Smooth muscle cell (in vitro differentiated cells): ENCODE results near the gene CEP128. TPM values are rescaled to one million over a fixed set of nuclear protein-coding genes. Genes with fewer than 3 reads are reported as not detected.
A peak's percentile ranks its signal among the peaks of the same experiment; 100 is the strongest.
"Not testable (repeated sequence)": the region's sequence is repeated elsewhere in the genome, so short reads cannot be mapped to it uniquely, and the experiment has no call there.

ENCODE experiments used
- DNase-seq: peaks from one replicate; lab custom pipeline; 2025; ENCODE audit not compliant: unreplicated experiment; lab: John Stamatoyannopoulos, UW
- H2AFZ ChIP-seq: fragments of 200-600 bp; sonication (generic); 2 replicates; pipeline ENCODE4 v1.6.0; 2016; ENCODE audit warnings: antibody characterized with exemption, low read depth, mild to moderate bottlenecking
- H3F3A ChIP-seq: fragments of 200-600 bp; sonication (generic); 2 replicates; pipeline ENCODE4 v1.6.0; 2017; ENCODE audit warnings: antibody characterized with exemption, low read depth
- H3K27ac ChIP-seq: fragments of 200-600 bp; sonication (generic); 2 replicates; pipeline ENCODE4 v1.5.1; 2016; ENCODE audit warnings: low read depth, mild to moderate bottlenecking
- H3K27me3 ChIP-seq: fragments of 200-600 bp; sonication (generic); 2 replicates; pipeline ENCODE4 v1.6.1; 2016; ENCODE audit warnings: low read depth, mild to moderate bottlenecking
- H3K36me3 ChIP-seq: fragments of 200-600 bp; sonication (generic); 2 replicates; pipeline ENCODE4 v1.5.1; 2016; ENCODE audit warnings: low read depth
- H3K4me1 ChIP-seq: fragments of 200-600 bp; sonication (generic); 2 replicates; pipeline ENCODE4 v1.5.1; 2016; ENCODE audit warnings: low read depth
- H3K4me2 ChIP-seq: fragments of 200-600 bp; sonication (generic); 2 replicates; pipeline ENCODE4 v1.6.0; 2016; ENCODE audit warnings: mild to moderate bottlenecking
- H3K4me3 ChIP-seq: fragments of 200-600 bp; sonication (generic); 2 replicates; pipeline ENCODE4 v1.5.1; 2016; ENCODE audit warnings: mild to moderate bottlenecking
- H3K79me2 ChIP-seq: fragments of 200-600 bp; sonication (generic); 2 replicates; pipeline ENCODE4 v1.6.0; 2016; ENCODE audit warnings: low read depth, mild to moderate bottlenecking
- H3K9ac ChIP-seq: fragments of 200-600 bp; sonication (generic); 2 replicates; pipeline ENCODE4 v1.6.0; 2016; ENCODE audit warnings: low read depth
- H3K9me3 ChIP-seq: fragments of 200-600 bp; sonication (generic); replicated peaks from 2 replicates; pipeline ENCODE4 v1.5.1; 2016; ENCODE audit warnings: low read depth
- H4K20me1 ChIP-seq: fragments of 200-600 bp; sonication (generic); 2 replicates; pipeline ENCODE4 v1.6.0; 2016; ENCODE audit warnings: low read depth
- CTCF ChIP-seq: fragments of 200-600 bp; sonication (generic); IDR thresholded peaks from 2 replicates; pipeline ENCODE4 v1.5.1; 2017; ENCODE audit warnings: borderline replicate concordance, mild to moderate bottlenecking, antibody characterized with exemption; ENCODE audit not compliant: insufficient read depth, poor library complexity, severe bottlenecking
- WGBS: methylation state at CpG from one replicate; pipeline ENCODE4 v1.1.7; 2016; ENCODE audit warnings: low lambda C conversion rate; 5-methylcytosine and 5-hydroxymethylcytosine counted together
- polyA plus RNA-seq: library from polyadenylated mRNA; unstranded; fragments of >200 nt; fragmentation: Nextera tagmentation; extraction: Ambion mirVana; gene quantifications from 2 replicates; pipeline ENCODE4 v1.2.1, GENCODE V29; 2016
- total RNA-seq: library from RNA; depleted of rRNA; stranded (reverse); fragments of >200 nt; gene quantifications from 2 replicates; pipeline ENCODE4 v1.2.3, GENCODE V29; 2014

The CEP128 gene
- total and polyA plus RNA-seq, 2 experiments from 2014 or later = 2.7 to 4.4 TPM

GRCh38 chr14:80955416-80955941, 13.9 kb upstream of the CEP128 start, which contains the start of gene TSHR:
TSS of gene TSHR (plus strand) at chr14:80955621. CDS start at chr14:80955681, 60 bp downstream.
- DNase-seq = no peak
- Histone ChIP-seq H3K27me3 (peaks cover 66% of the 10 kb centered on the region), H3K9ac (no peak within 1 kb of the TSS)

GRCh38 chr14:80954687-80955299, 13.3 kb upstream of the CEP128 start:
- no peak overlapping the region for H3K9ac ChIP-seq
- under 1% methylated on average over 29 of the region's 29 CpGs for WGBS
- no peaks in the 10 kb centered on the region for H3K9me3 ChIP-seq
- H3K4me1 ChIP-seq = no peaks in the 10 kb centered on the region
- peaks cover 72% of the 10 kb centered on the region for H3K27me3 ChIP-seq
- no peaks in the 10 kb centered on the region for H4K20me1 ChIP-seq
- no peaks in the 10 kb centered on the region for H3K36me3 ChIP-seq
- peak; percentile 83 for TF ChIP-seq CTCF
- no peaks in the 10 kb centered on the region for H3F3A ChIP-seq
- H3K4me2 ChIP-seq = peak overlapping the region; percentile 96
- peak; percentile 56 for DNase-seq
- H3K27ac ChIP-seq = no peak overlapping the region
- peak overlapping the region; percentile 97 for H2AFZ ChIP-seq
- no peaks in the 10 kb centered on the region for H3K79me2 ChIP-seq
- peak overlapping the region; percentile 63 for H3K4me3 ChIP-seq

More at GRCh38 chr14:80955416-80955941, 13.9 kb upstream of the CEP128 start, which contains the start of gene TSHR:
- WGBS = 20% methylated on average over 20 of the region's 21 CpGs
- H3K36me3 ChIP-seq = no peaks in the 10 kb centered on the region
- no peaks in the 10 kb centered on the region for H3K9me3 ChIP-seq
- peak within 1 kb of the TSS; percentile 97 for H2AFZ ChIP-seq
- H3K4me1 ChIP-seq = no peaks in the 10 kb centered on the region
- no peaks in the 10 kb centered on the region for H3K79me2 ChIP-seq
- no peak for TF ChIP-seq CTCF
- no peak within 1 kb of the TSS for H3K27ac ChIP-seq
- peak within 1 kb of the TSS; percentile 63 for H3K4me3 ChIP-seq
- H3F3A ChIP-seq = no peaks in the 10 kb centered on the region
- H4K20me1 ChIP-seq = no peaks in the 10 kb centered on the region
- H3K4me2 ChIP-seq = peak within 1 kb of the TSS; percentile 96

- not testable (repeated sequence) for H3K79me2 ChIP-seq, H3K27ac ChIP-seq, H3K4me2 ChIP-seq, H3K4me3 ChIP-seq, H4K20me1 ChIP-seq, H3K9me3 ChIP-seq, H3K4me1 ChIP-seq, H3F3A ChIP-seq, H3K9ac ChIP-seq, H3K36me3 ChIP-seq, H2AFZ ChIP-seq, DNase-seq
- WGBS = 92% methylated on average over 18 of the region's 18 CpGs
- H3K27me3 ChIP-seq = peaks cover 65% of the 10 kb centered on the region
Measured at GRCh38 chr14:80953211-80953610, 11.7 kb upstream of the CEP128 start.

- no peak overlapping the region for H2AFZ ChIP-seq
- no peak overlapping the region for H3K4me2 ChIP-seq
- H3K27me3 ChIP-seq = peaks cover 52% of the 10 kb centered on the region
- no peak overlapping the region for H3K4me3 ChIP-seq
- no peak overlapping the region for H3K9ac ChIP-seq
- TF ChIP-seq CTCF = no peak
- no peaks in the 10 kb centered on the region for H3F3A ChIP-seq
- H3K4me1 ChIP-seq = no peaks in the 10 kb centered on the region
- H4K20me1 ChIP-seq = no peaks in the 10 kb centered on the region
- no peaks in the 10 kb centered on the region for H3K36me3 ChIP-seq
- no peak overlapping the region for H3K27ac ChIP-seq
- WGBS = 81% methylated on average over 4 of the region's 4 CpGs
- DNase-seq = no peak
- no peaks in the 10 kb centered on the region for H3K79me2 ChIP-seq
- no peaks in the 10 kb centered on the region for H3K9me3 ChIP-seq
Measured at GRCh38 chr14:80951491-80951890, 10.0 kb upstream of the CEP128 start.
